Activated CD4-positive, alpha-beta T cell treated with anti-CD3 and anti-CD28 coated beads, Interleukin-2, amount 50 U/mL, for 16 hours (primary cell): ENCODE data around the gene MRPL49.
"Not testable (repeated sequence)": the region's sequence is repeated elsewhere in the genome, so short reads cannot be mapped to it uniquely, and the experiment has no call there.

Experiments
- DNase-seq: peaks from one replicate; pipeline ENCODE4 v3.0.0-alpha.2; 2020

MRPL49 gene

GRCh38 chr11:65172600-65172999 is 50.5 kb downstream of the MRPL49 start:
- DNase-seq = no peak

GRCh38 chr11:65174571-65175010 is 52.5 kb downstream of the MRPL49 start:
- not testable (repeated sequence) for DNase-seq
